Immature natural killer cell (primary cell): ENCODE data around the gene PPP1R15B. TPM values are rescaled to one million over a fixed set of nuclear protein-coding genes. Genes with fewer than 3 reads are reported as not detected.
"Not testable (repeated sequence)": the region's sequence is repeated elsewhere in the genome, so short reads cannot be mapped to it uniquely, and the experiment has no call there.

Experiments
- DNase-seq, 3 donors: peaks; one replicate each; pipeline ENCODE4 v3.0.0; 2022; ENCODE audit warnings: mixed read lengths in 1 of 3
- H3K27ac Mint-ChIP-seq, 6 donors: one replicate each; pipeline ENCODE4 v1.8.0; 2020; ENCODE audit warnings: mixed read lengths in 6 of 6, mild to moderate bottlenecking in 5 of 6, inconsistent platforms in 4 of 6, moderate library complexity in 3 of 6
- H3K27me3 Mint-ChIP-seq, 3 donors: one replicate each; pipeline ENCODE4 v1.8.0; 2020 to 2021; ENCODE audit warnings: low read depth in 3 of 3, mild to moderate bottlenecking in 3 of 3, mixed read lengths in 3 of 3, moderate library complexity in 3 of 3, inconsistent platforms in 1 of 3
- H3K36me3 Mint-ChIP-seq, 3 donors: one replicate each; pipeline ENCODE4 v1.8.0; 2020; ENCODE audit warnings: mixed read lengths in 3 of 3, inconsistent platforms in 2 of 3, mild to moderate bottlenecking in 2 of 3
- H3K4me1 Mint-ChIP-seq, 2 donors: one replicate each; pipeline ENCODE4 v1.8.0; 2020; ENCODE audit warnings: inconsistent platforms in 2 of 2, mild to moderate bottlenecking in 2 of 2, mixed read lengths in 2 of 2, moderate library complexity in 1 of 2
- H3K4me3 Mint-ChIP-seq, 5 donors: one replicate each; pipeline ENCODE4 v1.8.0; 2020; ENCODE audit warnings: mild to moderate bottlenecking in 5 of 5, mixed read lengths in 5 of 5, inconsistent platforms in 3 of 5, moderate library complexity in 3 of 5
- H3K9me3 Mint-ChIP-seq, 6 donors: one replicate each; pipeline ENCODE4 v1.8.0; 2020; ENCODE audit warnings: mild to moderate bottlenecking in 6 of 6, mixed read lengths in 6 of 6, inconsistent platforms in 4 of 6, moderate library complexity in 3 of 6
- polyA plus RNA-seq, 3 donors: library from polyadenylated mRNA; unstranded; fragments of 300-500 nt; fragmentation: Illumina TruSeq; gene quantifications; one replicate each; pipeline ENCODE4 v1.2.3, GENCODE V29; 2021

PPP1R15B gene
- polyA plus RNA-seq, 3 donors from 2014 or later = 13.5 to 23.0 (median 17.3) TPM

- Mint-ChIP-seq H3K27me3 (no peaks in the 10 kb centered on the region), H3K36me3 (peaks cover 17 to 35% (median 21%) of the 10 kb centered on the region in 3 donors), H3K4me3 (no peak overlapping the region), H3K27ac (no peak overlapping the region), H3K4me1 (peaks cover 0 to 6% of the 10 kb centered on the region in 2 donors), H3K9me3 (no peaks in the 10 kb centered on the region)
- no peak for DNase-seq
These were observed 13.0 kb upstream of the PPP1R15B start for GRCh38 chr1:204424621-204425020.

GRCh38 chr1:204422061-204422705 is 10.6 kb upstream of the PPP1R15B start:
- H3K9me3 Mint-ChIP-seq, H3K27ac Mint-ChIP-seq, H3K4me3 Mint-ChIP-seq, H3K27me3 Mint-ChIP-seq, DNase-seq: not testable (repeated sequence)
- H3K36me3 Mint-ChIP-seq = peaks cover 14 to 23% (median 17%) of the 10 kb centered on the region in 3 donors
- H3K4me1 Mint-ChIP-seq = peaks cover 24 to 30% of the 10 kb centered on the region in 2 donors

- peaks cover 27 to 32% of the 10 kb centered on the region in 2 donors for H3K4me1 Mint-ChIP-seq
- H3K9me3 Mint-ChIP-seq = no peaks in the 10 kb centered on the region
- no peak overlapping the region for H3K4me3 Mint-ChIP-seq
- no peak for DNase-seq
- H3K27ac Mint-ChIP-seq = no peak overlapping the region
- H3K36me3 Mint-ChIP-seq = peaks cover 10 to 18% (median 15%) of the 10 kb centered on the region in 3 donors
- no peaks in the 10 kb centered on the region for H3K27me3 Mint-ChIP-seq
These were observed 9.8 kb upstream of the PPP1R15B start for GRCh38 chr1:204421441-204421840.

- H3K27ac Mint-ChIP-seq = peak overlapping the region in 3 of 6 donors; percentile 48 to 83 (median 72)
These were observed 8.7 kb upstream of the PPP1R15B start for GRCh38 chr1:204420039-204421004.

GRCh38 chr1:204419064-204419403 is 7.4 kb upstream of the PPP1R15B start:
- H3K27me3 Mint-ChIP-seq = no peaks in the 10 kb centered on the region
- no peaks in the 10 kb centered on the region for H3K9me3 Mint-ChIP-seq
- peak overlapping the region; percentile 9 to 83 (median 58) for H3K27ac Mint-ChIP-seq
- no peaks in the 10 kb centered on the region for H3K36me3 Mint-ChIP-seq
- no peak for DNase-seq
- peaks cover 32 to 38% of the 10 kb centered on the region in 2 donors for H3K4me1 Mint-ChIP-seq
- peak overlapping the region in 3 of 5 donors; percentile 12 to 51 (median 21) for H3K4me3 Mint-ChIP-seq

More at GRCh38 chr1:204420039-204421004, 8.7 kb upstream of the PPP1R15B start:
- H3K4me1 Mint-ChIP-seq = peaks cover 32 to 38% of the 10 kb centered on the region in 2 donors
- DNase-seq = no peak
- peaks cover 0 to 7% (median 5%) of the 10 kb centered on the region in 3 donors for H3K36me3 Mint-ChIP-seq
- H3K9me3 Mint-ChIP-seq = no peaks in the 10 kb centered on the region
- no peak overlapping the region for H3K4me3 Mint-ChIP-seq
- H3K27me3 Mint-ChIP-seq = no peaks in the 10 kb centered on the region

DNA sequence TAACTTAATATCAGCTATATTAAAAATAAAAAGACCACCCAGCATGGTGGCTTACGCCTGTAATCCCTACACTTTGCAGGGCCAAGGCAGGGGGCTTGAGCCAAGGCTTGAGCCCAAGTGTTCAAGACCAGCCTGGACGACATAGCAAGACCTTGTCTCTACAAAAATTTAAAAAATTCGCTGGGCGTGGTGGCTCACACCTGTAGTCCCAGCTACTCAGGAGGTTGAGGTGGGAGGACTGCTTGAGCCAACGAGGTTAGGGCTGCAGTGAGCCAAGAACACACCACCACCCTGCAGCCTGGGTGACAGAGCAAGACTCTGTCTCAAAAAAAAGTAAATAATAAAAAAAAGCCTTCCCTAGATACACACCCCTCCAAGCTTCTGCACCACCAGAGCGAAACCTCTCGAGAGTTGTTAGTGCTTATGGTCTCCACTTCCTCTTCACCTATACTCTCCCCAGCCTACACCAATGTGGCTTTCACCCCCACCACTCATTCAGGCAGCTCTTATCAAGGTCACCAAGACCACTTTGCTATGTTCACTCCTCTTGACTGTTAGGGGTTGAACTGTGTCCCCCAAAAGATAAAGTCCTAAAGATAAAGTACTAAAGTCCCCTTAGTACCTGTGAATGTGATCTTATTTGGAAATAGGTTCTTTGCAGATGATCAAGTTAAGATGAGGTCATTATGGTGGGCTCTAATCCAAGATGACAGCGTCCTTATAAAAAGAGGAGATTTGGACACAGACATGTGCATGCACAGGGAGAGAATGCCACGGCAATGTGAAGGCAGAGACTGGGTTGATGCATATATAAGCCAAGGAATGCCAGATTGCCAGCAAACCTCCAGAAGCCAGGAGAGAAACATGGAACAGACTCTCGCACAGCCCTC is 6.8 kb upstream of the PPP1R15B start:
- peak overlapping the region; percentile 26 to 75 (median 70) for H3K4me3 Mint-ChIP-seq
- peaks cover 32 to 38% of the 10 kb centered on the region in 2 donors for H3K4me1 Mint-ChIP-seq
- peak; percentile 27 to 30 (median 30) for DNase-seq
- H3K27me3 Mint-ChIP-seq = peaks cover 0 to 2% (median 0%) of the 10 kb centered on the region in 3 donors
- H3K27ac Mint-ChIP-seq = peak overlapping the region; percentile 72 to 91 (median 84)
- H3K36me3 Mint-ChIP-seq = no peaks in the 10 kb centered on the region
- H3K9me3 Mint-ChIP-seq = no peaks in the 10 kb centered on the region

GRCh38 chr1:204417074-204417997 is 5.7 kb upstream of the PPP1R15B start:
- Mint-ChIP-seq H3K27ac (peak overlapping the region; percentile 72 to 91 (median 84)), H3K4me3 (peak overlapping the region; percentile 26 to 75 (median 70)), H3K4me1 (peaks cover 38 to 40% of the 10 kb centered on the region in 2 donors), H3K9me3 (no peaks in the 10 kb centered on the region), H3K36me3 (no peaks in the 10 kb centered on the region), H3K27me3 (peaks cover 0 to 2% (median 0%) of the 10 kb centered on the region in 3 donors)
- DNase-seq = peak; percentile 34 to 39 (median 34)

DNA sequence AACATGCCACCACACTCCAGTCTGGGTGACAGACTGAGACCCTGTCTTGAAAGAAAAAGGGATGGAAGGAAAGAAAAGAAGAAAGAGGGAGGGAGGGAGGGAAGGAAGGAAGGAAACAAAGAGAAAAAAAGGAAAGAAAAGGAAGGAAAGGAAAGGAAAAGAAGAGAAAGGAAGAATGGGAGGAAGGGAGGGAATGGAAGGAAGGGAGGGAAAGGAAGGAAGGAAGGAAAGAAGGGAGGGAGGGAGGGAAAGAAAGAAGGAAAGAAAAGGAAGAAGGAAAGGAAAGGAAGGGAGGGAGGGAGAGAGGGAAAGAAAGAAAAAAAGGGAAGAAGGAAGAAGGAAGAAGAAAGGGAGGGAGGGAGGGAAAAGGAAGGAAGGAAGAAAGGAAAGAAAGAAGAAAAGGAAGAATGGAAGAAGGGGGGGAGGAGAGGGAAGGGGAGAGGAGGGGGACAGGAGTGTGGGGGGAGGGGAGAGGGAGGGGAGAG is 5.0 kb upstream of the PPP1R15B start:
- peaks cover 5 to 7% (median 6%) of the 10 kb centered on the region in 3 donors for H3K27me3 Mint-ChIP-seq
- no peaks in the 10 kb centered on the region for H3K9me3 Mint-ChIP-seq
- H3K36me3 Mint-ChIP-seq = no peaks in the 10 kb centered on the region
- DNase-seq = no peak
- H3K4me1 Mint-ChIP-seq = peaks cover 43% of the 10 kb centered on the region in 2 donors
- H3K4me3 Mint-ChIP-seq = peak overlapping the region in 1 of 5 donors; percentile 23
- peak overlapping the region in 2 of 6 donors; percentile 83 to 91 for H3K27ac Mint-ChIP-seq

DNA sequence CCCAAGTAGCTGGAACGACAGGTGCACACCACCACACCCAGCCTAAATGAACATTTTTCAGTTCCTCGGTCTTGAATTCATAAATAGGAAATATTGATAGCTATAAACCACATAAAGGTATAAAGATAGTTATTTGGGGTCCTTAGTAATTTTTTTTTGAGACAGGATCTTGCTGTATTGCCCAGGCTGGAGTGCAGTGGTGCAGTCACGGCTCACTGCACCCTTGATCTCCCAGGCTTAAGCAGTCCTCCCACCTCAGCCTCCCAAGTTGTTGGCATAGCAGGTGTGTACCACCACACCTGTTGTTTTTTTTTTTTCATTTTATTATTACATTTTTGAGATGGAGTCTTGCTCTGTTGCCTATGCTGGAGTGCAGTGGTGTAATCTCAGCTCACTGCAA is 3.7 kb upstream of the PPP1R15B start:
- no peak for DNase-seq
- Mint-ChIP-seq H3K9me3 (no peaks in the 10 kb centered on the region), H3K27me3 (peaks cover 14 to 15% (median 15%) of the 10 kb centered on the region in 3 donors), H3K4me1 (peaks cover 48% of the 10 kb centered on the region in 2 donors), H3K4me3 (no peak overlapping the region), H3K27ac (peak overlapping the region in 1 of 6 donors; percentile 90), H3K36me3 (peaks cover 0 to 2% (median 0%) of the 10 kb centered on the region in 3 donors)

- peaks cover 49 to 56% of the 10 kb centered on the region in 2 donors for H3K4me1 Mint-ChIP-seq
- H3K9me3 Mint-ChIP-seq = no peaks in the 10 kb centered on the region
- peaks cover 0 to 4% (median 0%) of the 10 kb centered on the region in 3 donors for H3K36me3 Mint-ChIP-seq
- DNase-seq = no peak
- peak overlapping the region in 5 of 6 donors; percentile 46 to 92 (median 61) for H3K27ac Mint-ChIP-seq
- peaks cover 14 to 15% (median 15%) of the 10 kb centered on the region in 3 donors for H3K27me3 Mint-ChIP-seq
- H3K4me3 Mint-ChIP-seq = peak overlapping the region in 1 of 5 donors; percentile 46
These were observed 2.4 kb upstream of the PPP1R15B start for GRCh38 chr1:204414016-204414415.

DNA sequence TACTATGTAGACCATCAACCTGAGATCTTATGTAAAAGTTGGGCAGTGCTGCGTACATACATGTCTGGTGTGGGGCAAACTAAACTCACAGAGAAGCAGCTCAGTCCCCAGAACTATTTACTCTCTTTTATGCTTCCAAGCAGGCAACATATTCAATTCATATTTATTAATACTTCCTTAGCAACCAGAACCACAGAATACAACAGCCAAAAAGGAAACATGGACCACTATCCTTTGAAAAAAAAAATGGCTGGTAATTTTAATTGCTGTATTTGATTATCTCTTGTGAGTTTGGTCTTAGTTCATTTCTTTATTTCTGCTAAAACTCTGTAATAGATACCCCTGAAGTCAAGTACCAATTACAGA is 1.5 kb upstream of the PPP1R15B start:
- DNase-seq = no peak
- Mint-ChIP-seq H3K4me1 (peaks cover 48 to 56% of the 10 kb centered on the region in 2 donors), H3K4me3 (peak overlapping the region; percentile 40 to 99 (median 72)), H3K27ac (peak overlapping the region; percentile 85 to 100 (median 91)), H3K27me3 (peaks cover 14 to 15% (median 15%) of the 10 kb centered on the region in 3 donors), H3K36me3 (peaks cover 0 to 10% (median 0%) of the 10 kb centered on the region in 3 donors), H3K9me3 (no peaks in the 10 kb centered on the region)
